HG03378 (cell line): Measurements from ENCODE around the gene SCAF4.
"Not testable (repeated sequence)": the region's sequence is repeated elsewhere in the genome, so short reads cannot be mapped to it uniquely, and the experiment has no call there.

Source experiments
- ATAC-seq: cut with Tn5 transposase; IDR thresholded peaks from one replicate; pipeline ENCODE4 v1.9.1; 2021; ENCODE audit warnings: mild to moderate bottlenecking, moderate library complexity; ENCODE audit not compliant: unreplicated experiment

SCAF4 gene

DNA sequence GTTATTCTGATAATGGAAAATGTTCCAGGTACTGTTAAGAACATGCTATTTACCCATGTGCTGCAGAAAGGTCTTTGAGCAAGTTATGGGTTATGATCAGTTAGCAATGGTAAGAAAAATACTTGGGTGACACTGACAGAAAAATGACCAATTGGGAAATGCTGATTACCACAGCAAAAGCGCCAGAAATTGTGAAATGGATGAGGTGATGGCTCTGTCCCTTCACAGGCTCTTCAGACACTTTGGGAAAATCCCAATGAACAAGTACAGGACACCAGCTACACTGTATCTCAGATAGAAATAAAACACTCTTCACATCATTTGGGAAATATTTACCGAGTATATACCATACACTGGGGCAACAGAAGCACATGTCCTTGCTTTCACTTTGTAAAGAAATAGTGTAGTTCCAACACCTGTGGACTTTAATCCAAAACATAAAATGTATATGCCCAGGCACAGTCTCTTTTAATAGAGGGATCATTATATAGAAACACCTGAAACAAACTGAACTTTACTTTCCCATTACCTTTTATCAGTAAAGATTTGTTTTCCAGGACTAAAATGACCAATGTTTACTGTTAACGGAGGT is 58.5 kb downstream of the SCAF4 start:
- ATAC-seq: no peak

DNA sequence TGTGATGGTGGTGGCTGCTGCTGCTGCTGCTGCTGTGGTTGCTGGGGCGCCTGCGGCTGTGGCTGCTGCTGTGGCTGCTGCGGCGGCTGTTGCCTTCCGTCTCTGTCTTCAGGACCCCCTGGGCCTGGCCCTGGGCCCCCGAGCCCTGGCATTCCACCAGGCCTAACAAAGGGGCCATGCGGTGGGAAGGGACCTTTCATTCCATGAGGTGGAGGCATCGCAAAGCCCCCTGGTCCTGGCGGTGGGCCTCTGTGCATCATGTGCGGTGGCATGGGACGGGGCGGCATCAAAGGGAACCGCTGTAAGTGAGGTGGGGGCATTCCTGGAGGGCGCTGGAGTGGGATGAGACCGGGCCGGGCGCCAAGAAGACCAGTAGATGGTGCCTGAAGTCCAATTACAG is 60.0 kb downstream of the SCAF4 start:
- ATAC-seq: no peak

DNA sequence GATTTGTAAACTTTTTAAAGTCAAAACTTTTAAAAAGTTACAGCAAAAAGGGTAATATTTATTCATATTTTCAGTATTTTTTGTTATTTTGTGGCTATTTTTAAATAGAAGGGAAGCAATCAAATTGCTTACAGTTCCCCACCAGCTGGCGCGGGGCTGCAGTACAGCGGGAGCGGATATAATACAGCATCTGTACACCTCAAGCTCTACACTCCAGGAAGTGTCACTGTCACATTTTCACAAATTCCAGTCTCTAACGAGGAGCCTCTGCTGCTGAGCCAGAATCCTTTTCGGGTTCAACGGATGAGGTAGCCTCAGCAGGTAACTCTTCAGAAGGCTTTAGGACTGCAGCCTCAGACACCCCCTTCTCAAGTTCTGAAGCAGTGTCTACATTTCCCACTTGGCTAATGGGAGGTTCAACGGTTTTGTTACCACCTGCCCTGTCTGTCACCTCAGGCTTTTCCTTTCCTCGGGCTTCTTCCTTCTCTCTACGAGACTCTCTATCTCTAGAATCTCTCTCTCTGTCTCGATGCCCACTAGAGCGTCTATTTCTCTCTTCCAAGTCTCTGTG is 60.7 kb downstream of the SCAF4 start:
- ATAC-seq: no peak

DNA sequence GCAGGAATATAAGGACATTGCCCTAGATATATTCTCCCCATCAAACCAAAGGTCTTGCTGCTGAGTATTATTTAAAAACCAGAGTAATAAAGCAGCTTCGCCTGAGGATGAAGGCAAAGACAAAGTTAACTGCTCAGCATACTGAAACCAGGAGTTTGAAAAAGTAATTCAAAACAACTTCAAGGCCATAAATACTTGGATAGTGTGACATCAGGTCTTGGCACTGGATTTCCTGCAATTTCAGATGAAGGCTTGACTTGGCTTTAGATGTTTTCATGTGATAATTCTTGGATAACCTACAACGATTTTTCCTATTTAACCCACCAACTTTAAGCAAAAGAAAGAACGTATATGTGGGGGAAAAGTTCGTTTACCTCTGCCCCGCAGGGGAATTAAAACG is 61.8 kb downstream of the SCAF4 start:
- ATAC-seq: no peak

DNA sequence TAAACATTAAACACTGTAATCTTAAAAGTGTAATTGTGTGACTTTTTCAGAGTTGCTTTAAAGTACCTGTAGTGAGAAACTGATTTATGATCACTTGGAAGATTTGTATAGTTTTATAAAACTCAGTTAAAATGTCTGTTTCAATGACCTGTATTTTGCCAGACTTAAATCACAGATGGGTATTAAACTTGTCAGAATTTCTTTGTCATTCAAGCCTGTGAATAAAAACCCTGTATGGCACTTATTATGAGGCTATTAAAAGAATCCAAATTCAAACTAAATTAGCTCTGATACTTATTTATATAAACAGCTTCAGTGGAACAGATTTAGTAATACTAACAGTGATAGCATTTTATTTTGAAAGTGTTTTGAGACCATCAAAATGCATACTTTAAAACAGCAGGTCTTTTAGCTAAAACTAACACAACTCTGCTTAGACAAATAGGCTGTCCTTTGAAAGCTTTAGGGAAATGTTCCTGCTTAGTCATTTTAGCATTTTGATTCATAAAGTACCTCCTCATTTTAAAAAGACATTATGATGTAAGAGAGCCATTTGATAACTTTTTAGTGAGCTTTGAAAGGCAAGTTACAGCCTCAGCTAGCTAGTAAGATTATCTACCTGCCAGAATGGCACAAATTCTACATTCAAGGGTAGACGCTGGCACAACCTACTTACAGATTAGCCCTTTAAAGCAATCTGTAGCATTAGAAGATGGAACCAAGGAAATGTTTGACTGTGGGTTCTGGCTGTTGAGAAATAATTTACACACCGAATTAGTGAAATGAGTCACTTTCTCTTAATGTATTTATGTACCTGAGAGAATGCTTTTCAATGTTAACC is 63.0 kb downstream of the SCAF4 start:
- peak; percentile 53 for ATAC-seq

DNA sequence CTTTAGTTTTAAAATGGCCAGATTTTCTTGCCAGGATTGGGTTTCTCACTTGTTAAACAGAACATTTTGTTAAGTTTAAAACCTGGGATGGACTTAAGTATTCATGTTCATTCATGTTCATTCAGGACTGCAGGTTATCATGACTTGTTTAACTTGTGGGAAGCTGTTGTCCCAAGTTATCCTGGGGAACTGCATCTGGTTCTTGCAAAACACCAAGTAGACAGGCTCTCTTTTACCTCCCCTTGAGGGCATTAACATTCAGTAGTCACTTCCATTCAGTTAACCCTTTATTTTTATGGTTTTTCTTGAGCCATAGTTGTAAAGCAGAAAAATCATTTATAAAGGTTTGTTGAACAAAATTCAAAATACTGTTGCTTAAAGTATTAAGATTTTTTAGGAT is 64.3 kb downstream of the SCAF4 start:
- ATAC-seq: no peak

DNA sequence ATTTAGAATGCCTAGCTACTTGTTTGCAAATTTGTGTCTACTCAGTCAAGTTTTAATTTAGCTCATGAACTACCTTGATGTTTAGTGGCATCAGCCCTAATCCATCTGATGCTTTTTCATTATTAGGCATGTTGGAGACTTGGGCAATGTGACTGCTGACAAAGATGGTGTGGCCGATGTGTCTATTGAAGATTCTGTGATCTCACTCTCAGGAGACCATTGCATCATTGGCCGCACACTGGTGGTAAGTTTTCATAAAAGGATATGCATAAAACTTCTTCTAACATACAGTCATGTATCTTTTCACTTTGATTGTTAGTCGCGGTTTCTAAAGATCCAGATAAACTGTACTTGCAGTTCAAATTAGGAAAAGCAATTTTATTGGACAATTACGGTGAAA is 64.8 kb downstream of the SCAF4 start:
- ATAC-seq: no peak

DNA sequence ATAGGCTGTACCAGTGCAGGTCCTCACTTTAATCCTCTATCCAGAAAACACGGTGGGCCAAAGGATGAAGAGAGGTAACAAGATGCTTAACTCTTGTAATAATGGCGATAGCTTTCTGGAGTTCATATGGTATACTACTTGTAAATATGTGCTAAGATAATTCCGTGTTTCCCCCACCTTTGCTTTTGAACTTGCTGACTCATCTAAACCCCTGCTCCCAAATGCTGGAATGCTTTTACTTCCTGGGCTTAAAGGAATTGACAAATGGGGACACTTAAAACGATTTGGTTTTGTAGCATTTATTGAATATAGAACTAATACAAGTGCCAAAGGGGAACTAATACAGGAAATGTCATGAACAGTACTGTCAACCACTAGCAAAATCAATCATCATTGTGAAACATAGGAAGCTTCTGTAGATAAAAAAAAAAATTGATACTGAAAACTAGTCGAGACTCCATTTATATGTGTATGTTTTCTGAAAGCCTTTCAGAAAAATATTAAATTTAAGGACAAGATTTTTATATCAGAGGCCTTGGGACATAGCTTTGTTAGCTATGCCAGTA is 65.4 kb downstream of the SCAF4 start:
- no peak for ATAC-seq

DNA sequence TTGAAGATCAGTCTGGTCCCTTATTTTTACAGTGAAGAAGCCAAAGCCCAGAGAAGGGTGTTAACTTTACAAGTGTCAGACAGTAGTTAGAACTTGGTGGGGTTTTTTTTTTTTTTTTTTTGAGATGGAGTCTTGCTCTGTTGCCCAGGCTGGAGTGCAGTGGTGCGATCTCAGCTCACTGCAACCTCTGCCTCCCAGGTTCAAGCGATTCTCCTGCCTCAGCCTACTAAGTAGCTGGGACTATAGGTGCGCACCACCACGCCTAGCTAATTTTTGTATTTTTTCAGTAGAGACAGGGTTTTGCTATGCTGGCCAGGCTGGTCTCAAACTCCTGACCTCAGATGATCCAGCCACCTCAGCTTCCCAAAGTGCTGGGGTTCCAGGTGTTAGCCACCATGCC is 66.0 kb downstream of the SCAF4 start:
- ATAC-seq: not testable (repeated sequence)

DNA sequence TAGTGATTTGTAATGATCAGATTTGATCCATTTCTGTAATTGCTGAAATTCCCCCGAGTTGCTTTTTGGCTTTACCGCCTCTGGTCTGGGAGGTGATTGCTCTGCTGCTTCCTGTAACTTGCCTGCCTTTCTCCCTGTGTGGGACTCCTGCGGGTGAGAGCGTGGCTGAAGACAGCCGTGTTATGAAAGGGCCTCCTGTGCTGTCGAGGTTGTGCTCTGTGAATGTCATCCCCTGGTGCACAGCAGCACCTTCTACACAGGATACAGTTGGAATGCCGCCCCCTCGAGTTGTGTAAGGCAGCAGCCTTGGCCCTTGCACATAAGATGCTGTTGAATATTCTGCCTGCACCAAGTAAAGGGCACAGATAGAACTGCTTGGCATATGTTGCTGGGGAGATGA is 66.5 kb downstream of the SCAF4 start:
- ATAC-seq: no peak

DNA sequence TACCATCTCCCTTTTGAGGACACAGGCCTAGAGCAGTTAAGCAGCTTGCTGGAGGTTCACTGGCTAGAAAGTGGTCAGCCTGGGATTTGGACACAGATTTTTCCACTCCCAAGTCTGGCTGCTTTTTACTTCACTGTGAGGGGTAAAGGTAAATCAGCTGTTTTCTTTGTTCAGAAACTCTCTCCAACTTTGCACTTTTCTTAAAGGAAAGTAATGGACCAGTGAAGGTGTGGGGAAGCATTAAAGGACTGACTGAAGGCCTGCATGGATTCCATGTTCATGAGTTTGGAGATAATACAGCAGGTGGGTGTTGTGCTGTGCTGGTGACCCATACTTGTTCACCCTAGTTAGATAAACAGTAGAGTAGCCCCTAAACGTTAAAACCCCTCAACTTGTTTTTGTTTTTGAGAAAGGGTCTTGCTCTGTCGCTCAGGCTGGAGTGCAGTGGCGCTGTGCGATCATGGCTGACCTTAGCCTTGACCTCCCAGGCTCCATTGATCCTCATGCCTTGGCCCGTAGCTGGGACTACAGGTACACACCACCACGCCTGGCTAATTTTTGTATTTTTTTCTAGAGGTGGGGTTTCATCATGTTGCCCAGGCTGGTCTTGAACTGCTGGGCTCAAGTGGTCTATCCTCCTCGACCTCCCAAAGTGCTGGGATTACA is 68.2 kb downstream of the SCAF4 start:
- ATAC-seq: no peak

DNA sequence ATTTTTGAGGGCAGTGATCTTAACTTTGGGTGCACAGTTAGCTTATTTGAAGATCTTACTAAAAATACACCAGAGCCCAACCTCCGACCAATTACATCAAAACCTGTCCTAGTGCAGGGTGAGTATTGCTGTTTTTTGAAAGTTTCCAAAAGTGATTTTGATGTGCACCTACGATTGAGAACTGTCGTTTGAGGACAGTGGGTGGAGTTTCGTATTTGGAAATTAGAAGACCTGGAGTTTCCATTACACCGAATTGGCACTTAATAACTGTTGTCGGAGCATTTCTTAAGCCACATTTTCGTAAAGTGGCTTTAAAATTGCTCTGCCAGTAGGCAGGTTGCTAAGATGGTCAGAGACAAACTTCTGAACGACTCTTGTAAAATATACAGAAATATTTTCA is 71.3 kb downstream of the SCAF4 start:
- no peak for ATAC-seq

DNA sequence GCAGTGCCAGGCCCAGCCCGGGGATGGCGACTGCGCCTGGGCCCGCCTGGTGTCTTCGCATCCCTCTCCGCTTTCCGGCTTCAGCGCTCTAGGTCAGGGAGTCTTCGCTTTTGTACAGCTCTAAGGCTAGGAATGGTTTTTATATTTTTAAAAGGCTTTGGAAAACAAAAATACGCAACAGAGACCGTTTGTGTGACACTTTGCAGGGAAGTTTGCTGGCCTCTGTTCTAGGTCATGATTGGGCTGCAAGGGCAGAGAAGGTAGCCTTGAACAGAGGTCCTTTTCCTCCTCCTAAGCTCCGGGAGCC is 71.7 kb downstream of the SCAF4 start:
- ATAC-seq: peak; percentile 22

DNA sequence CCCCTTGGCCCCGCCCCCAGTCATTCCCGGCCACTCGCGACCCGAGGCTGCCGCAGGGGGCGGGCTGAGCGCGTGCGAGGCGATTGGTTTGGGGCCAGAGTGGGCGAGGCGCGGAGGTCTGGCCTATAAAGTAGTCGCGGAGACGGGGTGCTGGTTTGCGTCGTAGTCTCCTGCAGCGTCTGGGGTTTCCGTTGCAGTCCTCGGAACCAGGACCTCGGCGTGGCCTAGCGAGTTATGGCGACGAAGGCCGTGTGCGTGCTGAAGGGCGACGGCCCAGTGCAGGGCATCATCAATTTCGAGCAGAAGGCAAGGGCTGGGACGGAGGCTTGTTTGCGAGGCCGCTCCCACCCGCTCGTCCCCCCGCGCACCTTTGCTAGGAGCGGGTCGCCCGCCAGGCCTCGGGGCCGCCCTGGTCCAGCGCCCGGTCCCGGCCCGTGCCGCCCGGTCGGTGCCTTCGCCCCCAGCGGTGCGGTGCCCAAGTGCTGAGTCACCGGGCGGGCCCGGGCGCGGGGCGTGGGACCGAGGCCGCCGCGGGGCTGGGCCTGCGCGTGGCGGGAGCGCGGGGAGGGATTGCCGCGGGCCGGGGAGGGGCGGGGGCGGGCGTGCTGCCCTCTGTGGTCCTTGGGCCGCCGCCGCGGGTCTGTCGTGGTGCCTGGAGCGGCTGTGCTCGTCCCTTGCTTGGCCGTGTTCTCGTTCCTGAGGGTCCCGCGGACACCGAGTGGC is 72.2 kb downstream of the SCAF4 start, which contains the start of gene SOD1:
Gene SOD1, plus strand, starts transcription at position 158 of the 723 bp plus-strand sequence. Its CDS starts 77 bp downstream, at position 235.
- peak; percentile 90 for ATAC-seq

DNA sequence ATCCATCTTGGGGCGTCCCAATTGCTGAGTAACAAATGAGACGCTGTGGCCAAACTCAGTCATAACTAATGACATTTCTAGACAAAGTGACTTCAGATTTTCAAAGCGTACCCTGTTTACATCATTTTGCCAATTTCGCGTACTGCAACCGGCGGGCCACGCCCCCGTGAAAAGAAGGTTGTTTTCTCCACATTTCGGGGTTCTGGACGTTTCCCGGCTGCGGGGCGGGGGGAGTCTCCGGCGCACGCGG is 72.7 kb downstream of the SCAF4 start:
- peak; percentile 35 for ATAC-seq

DNA sequence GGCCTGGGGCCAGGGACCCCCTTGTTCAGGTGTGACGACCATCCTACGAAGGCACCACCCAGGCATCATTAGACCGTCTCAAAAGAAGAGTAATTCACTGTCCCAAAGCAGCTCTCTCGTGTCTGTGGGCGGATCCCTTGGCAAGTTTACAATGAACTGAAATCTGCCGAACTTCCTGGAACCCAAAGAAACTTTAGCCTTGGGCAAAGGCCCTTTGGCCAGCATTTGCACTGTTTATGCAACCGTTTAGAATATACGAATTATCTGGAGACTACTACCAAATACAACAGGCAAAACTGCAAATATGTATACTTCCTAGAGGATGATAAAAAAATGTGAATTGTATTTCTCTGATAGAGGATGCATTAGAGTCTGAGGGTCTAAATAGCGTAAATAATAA is 73.9 kb downstream of the SCAF4 start:
- no peak for ATAC-seq

DNA sequence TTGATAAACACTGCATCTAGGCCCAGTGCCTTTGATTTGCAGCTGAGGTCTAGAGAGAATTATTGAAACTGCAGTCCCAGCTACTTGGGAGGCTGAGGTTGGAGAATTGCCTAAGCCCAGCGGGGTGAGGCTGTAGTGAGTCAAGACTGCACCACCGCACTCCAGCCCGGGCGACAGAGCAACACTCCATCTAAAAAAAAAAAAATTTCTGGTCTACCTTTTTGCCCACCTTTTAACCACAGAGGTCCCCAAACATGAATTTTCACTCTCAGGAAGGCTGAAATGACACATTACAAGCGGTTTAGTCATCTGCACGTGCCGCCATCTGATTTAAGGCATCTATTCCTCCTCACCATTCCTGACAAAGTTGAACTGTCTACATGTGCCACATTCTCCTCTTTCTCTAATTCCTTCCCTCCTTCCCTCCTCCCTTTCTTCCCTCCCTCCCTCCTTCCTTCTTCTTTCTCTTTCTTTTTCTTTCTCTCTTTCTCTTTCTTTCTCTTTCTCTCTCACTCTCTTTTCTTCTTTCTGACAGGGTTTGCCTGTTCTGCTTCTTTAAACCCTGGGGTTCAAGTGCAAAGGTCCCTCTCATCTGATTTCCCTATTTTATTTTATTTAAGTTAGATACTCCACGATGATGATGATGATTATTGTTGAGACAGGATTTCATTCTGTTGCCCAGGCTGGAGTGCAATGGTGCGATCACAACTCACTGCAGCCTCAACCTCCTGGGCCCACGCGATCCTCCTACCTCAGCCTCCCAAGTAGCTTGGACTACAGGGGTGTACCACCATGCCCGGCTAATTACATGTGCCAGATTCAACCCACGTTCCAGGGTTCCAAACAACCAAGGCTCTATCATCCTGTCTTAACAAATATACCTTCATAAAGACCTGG is 75.5 kb downstream of the SCAF4 start:
- no peak for ATAC-seq

DNA sequence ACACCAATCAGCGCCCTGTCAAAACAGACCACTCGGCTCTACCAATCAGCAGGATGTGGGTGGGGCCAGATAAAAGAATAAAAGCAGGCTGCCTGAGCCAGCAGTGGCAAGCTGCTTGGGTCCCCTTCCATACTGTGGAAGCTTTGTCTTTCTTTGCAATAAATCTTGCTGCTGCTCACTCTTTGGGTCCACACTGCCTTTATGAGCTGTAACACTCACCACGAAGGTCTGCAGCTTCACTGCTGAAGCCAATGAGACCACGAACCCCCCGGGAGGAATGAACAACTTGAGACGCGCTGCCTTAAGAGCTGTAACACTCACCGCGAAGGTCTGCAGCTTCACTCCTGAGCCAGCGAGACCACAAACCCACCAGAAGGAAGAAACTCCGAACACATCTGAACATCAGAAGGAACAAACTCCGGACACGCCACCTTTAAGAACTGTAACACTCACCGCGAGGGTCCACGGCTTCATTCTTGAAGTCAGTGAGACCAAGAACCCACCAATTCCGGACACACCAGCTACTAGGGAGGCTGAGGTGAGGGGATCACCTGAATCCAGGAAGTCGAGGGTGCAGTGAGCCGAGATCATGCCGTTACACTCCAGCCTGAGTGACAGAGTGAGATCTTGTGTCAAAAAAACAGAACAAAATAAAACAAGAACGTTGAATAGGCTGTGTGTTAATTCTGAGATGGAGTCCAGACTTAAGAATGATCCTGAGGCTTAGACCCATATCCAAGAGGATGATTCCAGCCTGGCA is 76.9 kb downstream of the SCAF4 start:
- not testable (repeated sequence) for ATAC-seq

DNA sequence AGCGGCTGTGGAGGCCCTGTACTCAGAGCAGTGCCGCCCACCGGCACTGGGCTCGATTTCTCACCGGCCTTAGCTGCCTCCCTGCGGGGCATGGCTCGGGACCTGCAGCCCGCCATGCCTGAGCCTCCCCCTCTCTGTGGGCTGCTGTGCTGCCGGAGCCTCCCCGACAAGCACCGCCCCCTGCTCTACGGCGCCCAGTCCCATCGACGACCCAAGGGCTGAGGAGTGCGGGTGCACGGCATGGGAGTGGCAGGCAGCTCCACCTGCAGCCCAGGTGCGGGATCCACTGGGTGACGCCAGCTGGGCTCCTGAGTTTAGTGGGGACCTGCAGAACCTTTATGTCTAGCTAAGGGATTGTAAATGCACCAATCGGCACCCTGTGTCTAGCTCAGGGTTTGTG is 77.6 kb downstream of the SCAF4 start:
- no peak for ATAC-seq
